Left lung (tissue), 10 donors: ENCODE measurements around the gene PPP2R2D. TPM values are rescaled to one million over a fixed set of nuclear protein-coding genes. Genes with fewer than 3 reads are reported as not detected.

Source experiments
- ATAC-seq: fragments of 200-7000 bp; cut with Tn5 transposase; one replicate; pipeline ENCODE4 v1.9.1; 2020; ENCODE audit warnings: moderate library complexity
- DNase-seq, 4 donors: peaks; one replicate each; pipeline ENCODE4 v3.0.0-alpha.2; 2013 to 2020
- H3K27ac ChIP-seq, 2 donors: fragments of 200-600 bp; sonication (generic) in 1 of 2; one replicate each; pipeline versions ENCODE4 v1.5.0 to v1.8.0; 2020 to 2021
- H3K27me3 ChIP-seq, 2 donors: fragments of 200-600 bp; sonication (generic) in 1 of 2; one replicate each; pipeline versions ENCODE4 v1.5.0 to v1.8.0; 2020 to 2021
- H3K36me3 ChIP-seq, 2 donors: fragments of 200-600 bp; sonication (generic) in 1 of 2; one replicate each; pipeline versions ENCODE4 v1.5.0 to v1.8.0; 2020 to 2021
- H3K4me1 ChIP-seq, 2 donors: fragments of 200-600 bp; one replicate each; pipeline ENCODE4 v1.8.0; 2021
- H3K4me3 ChIP-seq, 2 donors: fragments of 200-600 bp; sonication (generic) in 1 of 2; one replicate each; pipeline versions ENCODE4 v1.5.0 to v1.8.0; 2020 to 2021; ENCODE audit warnings: mild to moderate bottlenecking in 1 of 2
- H3K9me3 ChIP-seq, 2 donors: fragments of 200-600 bp; sonication (generic) in 1 of 2; one replicate each; pipeline versions ENCODE4 v1.5.0 to v1.8.0; 2020 to 2021
- intact Hi-C, 2 donors: fragments of 100-400 bp; cut with DNase I; formaldehyde crosslinking; loops; one replicate each; pipeline versions ENCODE4 v1.11.2 to v1.14.2; 2022
- polyA plus RNA-seq, 6 donors: library from polyadenylated mRNA; unstranded; fragments of 120-200 nt; gene quantifications; one replicate each; pipeline ENCODE4 v1.2.1, GENCODE V29; 2013; ENCODE audit not compliant: insufficient read length in 6 of 6
- total RNA-seq, 2 donors: library from RNA; stranded (reverse); fragmentation: NEBNext Ultra II Directional; extraction: Animal tissue kit (Norgen Biotek cat#: 25700); gene quantifications; one replicate each; pipeline ENCODE4 v1.2.1, GENCODE V29; 2021
- TF ChIP-seq, protein P1 (sequence below), 2 donors: fragments of 200-600 bp; sonication (generic) in 1 of 2; IDR thresholded peaks; one replicate each; pipeline versions ENCODE4 v1.5.0 to v1.8.0; 2021; ENCODE audit warnings: antibody characterized with exemption in 2 of 2
- donor health status: DM: no; HTN: yes; CAD: no.
- donor health status: DM: no; HTN: no; CAD: no.

PPP2R2D gene
- total and polyA plus RNA-seq, 8 donors: 22.7 to 42.4 (median 35.8) TPM

- Histone ChIP-seq H3K27me3 (peaks cover 0 to 8% of the 10 kb centered on the region in 2 donors), H3K4me3 (no peak overlapping the region), H3K27ac (no peak overlapping the region), H3K36me3 (peaks cover 0 to 13% of the 10 kb centered on the region in 2 donors), H3K4me1 (peaks cover 11 to 32% of the 10 kb centered on the region in 2 donors), H3K9me3 (no peaks in the 10 kb centered on the region)
- no peak for DNase-seq
- TF ChIP-seq, protein P1, sequence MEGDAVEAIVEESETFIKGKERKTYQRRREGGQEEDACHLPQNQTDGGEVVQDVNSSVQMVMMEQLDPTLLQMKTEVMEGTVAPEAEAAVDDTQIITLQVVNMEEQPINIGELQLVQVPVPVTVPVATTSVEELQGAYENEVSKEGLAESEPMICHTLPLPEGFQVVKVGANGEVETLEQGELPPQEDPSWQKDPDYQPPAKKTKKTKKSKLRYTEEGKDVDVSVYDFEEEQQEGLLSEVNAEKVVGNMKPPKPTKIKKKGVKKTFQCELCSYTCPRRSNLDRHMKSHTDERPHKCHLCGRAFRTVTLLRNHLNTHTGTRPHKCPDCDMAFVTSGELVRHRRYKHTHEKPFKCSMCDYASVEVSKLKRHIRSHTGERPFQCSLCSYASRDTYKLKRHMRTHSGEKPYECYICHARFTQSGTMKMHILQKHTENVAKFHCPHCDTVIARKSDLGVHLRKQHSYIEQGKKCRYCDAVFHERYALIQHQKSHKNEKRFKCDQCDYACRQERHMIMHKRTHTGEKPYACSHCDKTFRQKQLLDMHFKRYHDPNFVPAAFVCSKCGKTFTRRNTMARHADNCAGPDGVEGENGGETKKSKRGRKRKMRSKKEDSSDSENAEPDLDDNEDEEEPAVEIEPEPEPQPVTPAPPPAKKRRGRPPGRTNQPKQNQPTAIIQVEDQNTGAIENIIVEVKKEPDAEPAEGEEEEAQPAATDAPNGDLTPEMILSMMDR (IDR thresholded peaks at IDR 0.05): no peak
- intact Hi-C loops: no loop called here
- no peak for ATAC-seq
Observed at GRCh38 chr10:131975003-131975402, 74.2 kb downstream of the PPP2R2D start.

DNA sequence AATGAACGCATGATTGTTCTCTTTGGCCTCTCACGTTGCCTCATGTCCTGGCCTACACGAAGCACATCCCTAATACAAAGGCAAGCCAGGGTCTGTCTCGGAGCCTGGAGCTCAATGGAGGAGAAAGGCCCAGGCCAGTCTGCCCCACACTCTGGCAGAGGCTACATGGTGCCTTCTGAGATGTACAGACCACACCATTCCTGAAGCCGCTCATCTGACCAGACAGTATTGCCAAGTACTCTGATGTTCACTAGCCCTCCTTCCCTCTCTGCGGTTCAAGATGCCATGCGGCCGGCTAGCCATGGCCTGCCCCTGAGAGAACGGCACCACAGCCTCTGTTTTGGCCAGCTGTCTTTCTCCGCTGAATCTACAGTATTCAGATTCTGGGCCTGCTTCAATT is 75.0 kb downstream of the PPP2R2D start:
- no peak overlapping the region for H3K27ac ChIP-seq
- H3K4me3 ChIP-seq: no peak overlapping the region
- intact Hi-C loops: no loop called here
- TF ChIP-seq, protein P1 (IDR thresholded peaks at IDR 0.05): no peak
- H3K9me3 ChIP-seq: no peaks in the 10 kb centered on the region
- no peak for DNase-seq
- peaks cover 11 to 40% of the 10 kb centered on the region in 2 donors for H3K4me1 ChIP-seq
- peaks cover 0 to 5% of the 10 kb centered on the region in 2 donors for H3K36me3 ChIP-seq
- H3K27me3 ChIP-seq: peaks cover 0 to 16% of the 10 kb centered on the region in 2 donors
- no peak for ATAC-seq

DNA sequence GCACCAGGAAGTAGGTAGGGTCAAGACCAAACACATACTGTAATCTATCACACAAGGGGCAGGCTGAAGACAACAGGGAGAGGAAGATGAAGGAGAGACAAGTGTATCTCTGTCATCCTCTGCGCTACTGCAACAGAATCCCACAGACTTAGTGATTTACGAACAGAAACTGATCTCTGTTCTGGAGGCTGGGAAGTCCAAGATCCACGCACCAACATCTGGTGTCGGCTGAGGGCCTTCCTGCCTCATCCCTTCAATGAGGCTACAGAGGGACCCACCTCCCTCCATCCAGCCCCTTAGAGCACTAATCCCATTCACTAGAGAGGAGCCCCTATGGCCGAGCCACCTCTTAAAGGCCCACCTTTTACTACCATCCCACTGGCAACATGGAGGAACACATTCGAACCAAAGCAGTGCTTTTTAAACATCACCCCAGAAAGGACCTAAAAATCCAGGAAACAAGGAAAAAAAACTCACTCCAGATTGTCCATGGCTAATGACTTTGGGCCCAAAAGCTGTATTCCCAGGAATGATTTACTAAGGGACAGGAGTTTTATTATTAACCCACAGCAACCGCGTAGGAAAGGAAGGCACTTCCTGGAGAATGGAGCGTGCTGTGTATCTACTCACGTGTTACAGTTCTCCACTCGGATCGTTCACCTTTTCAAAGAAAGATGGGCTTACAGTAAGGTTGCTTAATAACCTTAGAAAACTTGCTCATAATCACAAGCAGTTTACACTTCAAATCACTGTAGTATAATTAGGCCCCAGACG is 76.7 kb downstream of the PPP2R2D start:
- peaks cover 11 to 42% of the 10 kb centered on the region in 2 donors for H3K4me1 ChIP-seq
- no peak overlapping the region for H3K27ac ChIP-seq
- H3K36me3 ChIP-seq: no peaks in the 10 kb centered on the region
- H3K4me3 ChIP-seq: no peak overlapping the region
- intact Hi-C loops: no loop called here
- DNase-seq (no peak), ATAC-seq (no peak)
- TF ChIP-seq, protein P1 (IDR thresholded peaks at IDR 0.05): no peak
- H3K9me3 ChIP-seq: no peaks in the 10 kb centered on the region
- peaks cover 0 to 30% of the 10 kb centered on the region in 2 donors for H3K27me3 ChIP-seq

DNA sequence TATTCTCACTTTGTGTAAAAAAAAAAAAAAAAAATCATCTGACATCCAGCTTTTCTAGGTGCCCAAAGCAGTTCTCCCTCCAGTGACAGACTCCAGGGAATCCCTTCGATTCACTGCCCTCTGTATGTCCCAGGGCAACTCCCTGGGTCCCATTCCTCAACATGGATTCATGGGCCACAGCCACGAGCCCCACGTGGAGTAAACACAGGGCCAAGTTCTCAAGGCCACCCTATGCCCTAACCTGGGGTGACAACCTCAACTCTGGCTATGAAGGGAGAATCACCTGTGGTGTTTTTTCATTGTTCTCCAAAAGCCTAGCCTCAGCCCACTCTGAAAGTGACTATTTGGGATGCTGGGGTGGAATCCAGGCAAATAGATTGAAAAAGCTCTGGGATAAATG is 77.6 kb downstream of the PPP2R2D start:
- Histone ChIP-seq H3K27ac (no peak overlapping the region), H3K36me3 (no peaks in the 10 kb centered on the region), H3K9me3 (no peaks in the 10 kb centered on the region), H3K27me3 (peaks cover 0 to 39% of the 10 kb centered on the region in 2 donors), H3K4me3 (no peak overlapping the region), H3K4me1 (peaks cover 5 to 37% of the 10 kb centered on the region in 2 donors)
- ATAC-seq: no peak
- no peak for DNase-seq
- intact Hi-C loops: no loop called here
- TF ChIP-seq, protein P1 (IDR thresholded peaks at IDR 0.05): no peak

GRCh38 chr10:131978851-131979250 is 78.0 kb downstream of the PPP2R2D start:
- Histone ChIP-seq H3K4me1 (peaks cover 5 to 34% of the 10 kb centered on the region in 2 donors), H3K4me3 (no peak overlapping the region), H3K27me3 (peaks cover 0 to 39% of the 10 kb centered on the region in 2 donors), H3K27ac (no peak overlapping the region), H3K9me3 (no peaks in the 10 kb centered on the region), H3K36me3 (no peaks in the 10 kb centered on the region)
- no peak for DNase-seq
- TF ChIP-seq, protein P1 (IDR thresholded peaks at IDR 0.05): no peak
- no peak for ATAC-seq
- intact Hi-C loops: no loop called here
